ENCODE measurements around the gene TRIM62.

- TF ChIP-seq CTCF (IDR thresholded peaks at IDR 0.05) (no peak), POLR2A (IDR thresholded peaks at IDR 0.05) (no peak), EP300 (IDR thresholded peaks at IDR 0.05) (no peak), POLR2AphosphoS5 (IDR thresholded peaks at IDR 0.05) (no peak)
These were observed 39.0 kb upstream of the TRIM62 start for GRCh38 chr1:33220676-33221384.

Data from gastroesophageal sphincter (tissue), 3 donors.